AG09319 (cell line): ENCODE results near the gene ABHD3.
"Not testable (repeated sequence)": the region's sequence is repeated elsewhere in the genome, so short reads cannot be mapped to it uniquely, and the experiment has no call there.

Source experiments
- DNase-seq: peaks from one replicate; pipeline ENCODE4 v3.0.0-alpha.2; 2010; ENCODE audit warnings: low read depth; ENCODE audit errors: extremely low read depth
- TF ChIP-seq, protein P1 (sequence below): IDR thresholded peaks from 2 replicates; pipeline ENCODE4 v1.5.1; 2011; ENCODE audit warnings: low read depth, mild to moderate bottlenecking, inconsistent platforms, low read length, moderate library complexity

The ABHD3 gene

DNA sequence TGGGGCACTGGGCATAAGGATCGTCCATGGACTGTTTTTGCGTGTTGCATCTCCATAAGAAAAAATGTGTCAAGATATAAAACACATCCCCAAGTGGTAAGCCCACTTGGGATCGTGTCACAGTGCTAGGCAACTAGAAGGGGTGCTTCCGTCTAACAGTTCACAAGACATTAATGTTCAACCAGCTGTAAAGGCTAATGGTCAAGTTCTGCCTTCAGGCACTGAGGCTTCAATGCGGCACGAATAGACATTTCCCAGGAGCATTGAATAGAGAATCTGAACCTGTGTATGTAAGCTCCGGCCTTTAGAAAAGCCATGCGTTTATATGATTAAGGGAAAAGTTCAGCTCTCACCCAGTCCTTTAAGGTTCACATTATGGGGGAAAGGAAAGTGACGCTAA, 42.0 kb downstream of the ABHD3 start:
- no peak for DNase-seq
- TF ChIP-seq, protein P1, sequence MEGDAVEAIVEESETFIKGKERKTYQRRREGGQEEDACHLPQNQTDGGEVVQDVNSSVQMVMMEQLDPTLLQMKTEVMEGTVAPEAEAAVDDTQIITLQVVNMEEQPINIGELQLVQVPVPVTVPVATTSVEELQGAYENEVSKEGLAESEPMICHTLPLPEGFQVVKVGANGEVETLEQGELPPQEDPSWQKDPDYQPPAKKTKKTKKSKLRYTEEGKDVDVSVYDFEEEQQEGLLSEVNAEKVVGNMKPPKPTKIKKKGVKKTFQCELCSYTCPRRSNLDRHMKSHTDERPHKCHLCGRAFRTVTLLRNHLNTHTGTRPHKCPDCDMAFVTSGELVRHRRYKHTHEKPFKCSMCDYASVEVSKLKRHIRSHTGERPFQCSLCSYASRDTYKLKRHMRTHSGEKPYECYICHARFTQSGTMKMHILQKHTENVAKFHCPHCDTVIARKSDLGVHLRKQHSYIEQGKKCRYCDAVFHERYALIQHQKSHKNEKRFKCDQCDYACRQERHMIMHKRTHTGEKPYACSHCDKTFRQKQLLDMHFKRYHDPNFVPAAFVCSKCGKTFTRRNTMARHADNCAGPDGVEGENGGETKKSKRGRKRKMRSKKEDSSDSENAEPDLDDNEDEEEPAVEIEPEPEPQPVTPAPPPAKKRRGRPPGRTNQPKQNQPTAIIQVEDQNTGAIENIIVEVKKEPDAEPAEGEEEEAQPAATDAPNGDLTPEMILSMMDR = no peak

DNA sequence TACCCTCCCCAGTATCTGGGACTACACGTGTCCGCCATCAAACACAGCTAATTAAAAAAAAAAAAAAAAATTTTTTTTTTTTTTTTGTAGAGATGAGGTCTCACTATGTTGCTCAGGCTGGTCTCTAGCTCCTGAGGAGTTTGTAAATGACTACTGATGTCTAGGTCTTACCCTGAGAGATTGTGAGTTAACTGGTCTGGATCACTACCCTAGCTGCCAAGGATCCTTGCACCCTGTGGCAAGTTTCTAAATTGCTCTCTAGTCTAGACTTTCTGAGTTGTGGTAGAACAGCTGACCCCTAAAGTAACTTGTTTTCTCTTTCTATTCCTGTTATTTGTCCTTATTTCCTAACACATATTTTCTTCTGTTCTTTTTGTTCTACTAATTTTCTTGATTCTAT, 44.5 kb downstream of the ABHD3 start:
- TF ChIP-seq, protein P1 = no peak
- DNase-seq = no peak

- no peak for DNase-seq
- TF ChIP-seq, protein P1 = no peak
These were observed 48.2 kb downstream of the ABHD3 start for GRCh38 chr18:21656402-21656801.

- DNase-seq = no peak
- TF ChIP-seq, protein P1 = no peak
These were observed 51.2 kb downstream of the ABHD3 start for GRCh38 chr18:21653361-21653760.

DNA sequence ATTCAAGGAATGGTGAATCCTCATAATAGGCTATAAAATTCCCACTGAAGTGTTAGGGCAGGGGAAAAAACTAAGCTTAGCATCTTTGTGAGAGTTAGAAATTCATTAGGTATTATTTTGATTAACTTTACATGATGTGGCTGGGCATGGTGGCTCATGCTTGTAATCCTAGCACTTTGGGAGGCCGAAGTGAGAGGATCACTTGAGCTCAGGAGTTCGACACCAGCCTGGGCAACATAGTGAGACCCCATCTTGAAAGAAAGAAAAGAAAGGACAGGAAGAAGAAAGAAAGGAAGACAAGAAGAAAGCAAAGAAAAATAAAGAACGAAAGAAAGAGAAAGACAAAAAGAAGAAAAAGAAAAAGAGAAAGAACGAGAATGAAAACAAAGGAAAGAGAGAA, 52.5 kb downstream of the ABHD3 start:
- TF ChIP-seq, protein P1 = no peak
- DNase-seq = no peak

DNA sequence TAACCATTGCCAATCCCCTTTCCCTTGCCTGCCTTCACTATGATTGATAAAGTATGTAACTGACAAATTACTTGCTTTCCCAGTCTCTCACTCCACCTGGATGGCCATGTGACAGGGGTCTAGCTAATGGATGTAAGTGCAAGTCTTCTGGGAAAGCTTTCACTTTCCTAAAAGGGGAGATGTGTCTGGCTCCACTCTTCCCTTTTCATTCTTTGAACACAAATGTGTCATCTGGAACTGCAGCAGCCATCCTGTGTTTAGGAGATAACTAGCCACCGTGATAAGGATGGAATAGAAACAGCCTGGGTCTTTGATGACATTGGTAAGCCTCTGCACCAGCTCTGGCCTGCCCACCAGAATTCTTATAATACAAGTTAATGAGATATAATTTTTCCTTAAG, 54.3 kb downstream of the ABHD3 start:
- no peak for DNase-seq
- TF ChIP-seq, protein P1 = no peak

DNA sequence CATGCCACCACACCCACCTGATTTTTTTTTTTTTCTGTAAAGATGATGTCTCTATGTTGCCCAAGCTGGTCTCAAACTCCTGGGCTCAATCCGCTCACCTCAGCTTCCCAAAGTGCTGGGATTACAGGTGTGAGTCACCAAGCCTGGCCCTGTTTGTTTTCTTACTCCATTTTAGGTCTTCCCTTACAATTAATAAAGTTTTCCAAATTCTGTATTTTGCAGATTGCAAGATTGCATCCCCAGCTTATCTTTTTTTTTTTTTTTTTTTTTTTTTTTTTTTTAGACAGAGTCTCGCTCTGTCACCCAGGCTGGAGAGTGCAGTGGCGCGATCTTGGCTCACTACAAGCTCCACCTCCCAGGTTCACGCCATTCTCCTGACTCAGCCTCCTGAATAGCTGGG, 64.2 kb downstream of the ABHD3 start:
- DNase-seq = not testable (repeated sequence)

DNA sequence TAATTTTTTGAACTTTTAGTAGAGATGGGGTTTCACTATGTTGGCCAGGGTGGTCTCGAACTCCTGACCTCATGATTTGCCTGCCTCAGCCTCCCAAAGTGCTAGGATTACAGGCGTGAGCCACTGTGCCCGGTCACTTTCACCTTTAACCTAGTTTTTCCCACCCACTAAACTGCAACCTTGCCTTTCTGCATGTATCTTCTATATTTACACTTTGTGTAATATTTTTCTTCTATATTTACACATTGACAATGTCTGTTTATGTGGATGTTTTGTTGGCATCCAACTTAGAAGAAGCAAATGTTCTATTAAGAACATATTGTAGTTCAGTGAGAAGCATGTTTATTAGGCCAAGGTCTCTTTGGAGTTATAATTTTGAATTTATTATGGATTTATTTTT, 65.8 kb downstream of the ABHD3 start:
- TF ChIP-seq, protein P1 = no peak
- no peak for DNase-seq
